HEK293 (cell line): ENCODE measurements around the gene ALDH3A1.

Experiments used
- ZBTB8A ChIP-seq: fragments of 450-650 bp; formaldehyde crosslinking; IDR thresholded peaks from 2 replicates; pipeline ENCODE4 v1.5.1; 2016; ENCODE audit warnings: missing biosample characterization, missing genetic modification characterization
- TF ChIP-seq, protein P1 (sequence below): fragments of 450-650 bp; formaldehyde crosslinking; IDR thresholded peaks from 2 replicates; pipeline ENCODE4 v1.5.1; 2016; ENCODE audit warnings: missing biosample characterization, missing genetic modification characterization
- TF ChIP-seq, protein P2 (sequence below): fragments of 450-650 bp; formaldehyde crosslinking; IDR thresholded peaks from 2 replicates; pipeline ENCODE4 v1.5.1; 2016; ENCODE audit warnings: missing biosample characterization, missing genetic modification characterization, borderline replicate concordance
- TF ChIP-seq, protein P3 (sequence below): sonication (generic); formaldehyde crosslinking; IDR thresholded peaks from 2 replicates; pipeline ENCODE4 v1.8.1; 2022; ENCODE audit warnings: mild to moderate bottlenecking, moderate library complexity, missing genetic modification reagents
- TF ChIP-seq, protein P4 (sequence below): fragments of 450-650 bp; formaldehyde crosslinking; IDR thresholded peaks from 2 replicates; pipeline ENCODE4 v1.5.1; 2016; ENCODE audit warnings: missing biosample characterization, missing genetic modification characterization

DNA sequence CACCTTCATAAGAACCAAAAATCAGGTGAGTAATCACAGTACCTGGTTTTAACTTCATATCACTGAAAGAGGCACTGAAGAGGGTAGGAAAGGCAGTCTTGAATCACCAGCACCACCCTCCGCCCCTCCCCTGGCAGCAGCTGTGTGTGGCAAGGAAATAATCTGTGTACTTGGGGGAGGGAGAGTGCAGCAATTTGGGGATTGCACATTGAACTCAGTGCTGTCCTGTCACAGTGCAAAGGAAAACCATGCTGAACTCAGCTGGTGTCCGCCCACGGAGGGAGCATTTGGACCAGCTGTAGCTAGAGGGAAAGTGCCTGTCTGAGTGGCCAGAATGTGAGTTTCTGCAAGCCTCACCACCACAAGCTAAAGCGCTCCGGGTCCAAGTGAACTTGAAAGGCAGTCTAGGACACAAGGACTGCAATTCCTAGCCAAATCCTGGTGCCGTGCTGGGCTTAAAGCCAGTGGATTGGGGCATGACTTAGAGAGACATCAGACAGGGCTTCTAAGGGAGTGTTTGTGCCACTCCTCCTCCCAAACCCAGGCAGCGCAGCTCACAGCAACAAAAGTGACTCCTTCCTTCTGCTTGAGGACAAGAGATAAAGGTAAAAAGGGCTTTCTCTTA is 39.7 kb upstream of the ALDH3A1 start:
- no peak for TF ChIP-seq ZBTB8A (tag by site-specific recombination)
- TF ChIP-seq, protein P1, sequence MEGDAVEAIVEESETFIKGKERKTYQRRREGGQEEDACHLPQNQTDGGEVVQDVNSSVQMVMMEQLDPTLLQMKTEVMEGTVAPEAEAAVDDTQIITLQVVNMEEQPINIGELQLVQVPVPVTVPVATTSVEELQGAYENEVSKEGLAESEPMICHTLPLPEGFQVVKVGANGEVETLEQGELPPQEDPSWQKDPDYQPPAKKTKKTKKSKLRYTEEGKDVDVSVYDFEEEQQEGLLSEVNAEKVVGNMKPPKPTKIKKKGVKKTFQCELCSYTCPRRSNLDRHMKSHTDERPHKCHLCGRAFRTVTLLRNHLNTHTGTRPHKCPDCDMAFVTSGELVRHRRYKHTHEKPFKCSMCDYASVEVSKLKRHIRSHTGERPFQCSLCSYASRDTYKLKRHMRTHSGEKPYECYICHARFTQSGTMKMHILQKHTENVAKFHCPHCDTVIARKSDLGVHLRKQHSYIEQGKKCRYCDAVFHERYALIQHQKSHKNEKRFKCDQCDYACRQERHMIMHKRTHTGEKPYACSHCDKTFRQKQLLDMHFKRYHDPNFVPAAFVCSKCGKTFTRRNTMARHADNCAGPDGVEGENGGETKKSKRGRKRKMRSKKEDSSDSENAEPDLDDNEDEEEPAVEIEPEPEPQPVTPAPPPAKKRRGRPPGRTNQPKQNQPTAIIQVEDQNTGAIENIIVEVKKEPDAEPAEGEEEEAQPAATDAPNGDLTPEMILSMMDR (tag by site-specific recombination) = no peak
- TF ChIP-seq, protein P2, sequence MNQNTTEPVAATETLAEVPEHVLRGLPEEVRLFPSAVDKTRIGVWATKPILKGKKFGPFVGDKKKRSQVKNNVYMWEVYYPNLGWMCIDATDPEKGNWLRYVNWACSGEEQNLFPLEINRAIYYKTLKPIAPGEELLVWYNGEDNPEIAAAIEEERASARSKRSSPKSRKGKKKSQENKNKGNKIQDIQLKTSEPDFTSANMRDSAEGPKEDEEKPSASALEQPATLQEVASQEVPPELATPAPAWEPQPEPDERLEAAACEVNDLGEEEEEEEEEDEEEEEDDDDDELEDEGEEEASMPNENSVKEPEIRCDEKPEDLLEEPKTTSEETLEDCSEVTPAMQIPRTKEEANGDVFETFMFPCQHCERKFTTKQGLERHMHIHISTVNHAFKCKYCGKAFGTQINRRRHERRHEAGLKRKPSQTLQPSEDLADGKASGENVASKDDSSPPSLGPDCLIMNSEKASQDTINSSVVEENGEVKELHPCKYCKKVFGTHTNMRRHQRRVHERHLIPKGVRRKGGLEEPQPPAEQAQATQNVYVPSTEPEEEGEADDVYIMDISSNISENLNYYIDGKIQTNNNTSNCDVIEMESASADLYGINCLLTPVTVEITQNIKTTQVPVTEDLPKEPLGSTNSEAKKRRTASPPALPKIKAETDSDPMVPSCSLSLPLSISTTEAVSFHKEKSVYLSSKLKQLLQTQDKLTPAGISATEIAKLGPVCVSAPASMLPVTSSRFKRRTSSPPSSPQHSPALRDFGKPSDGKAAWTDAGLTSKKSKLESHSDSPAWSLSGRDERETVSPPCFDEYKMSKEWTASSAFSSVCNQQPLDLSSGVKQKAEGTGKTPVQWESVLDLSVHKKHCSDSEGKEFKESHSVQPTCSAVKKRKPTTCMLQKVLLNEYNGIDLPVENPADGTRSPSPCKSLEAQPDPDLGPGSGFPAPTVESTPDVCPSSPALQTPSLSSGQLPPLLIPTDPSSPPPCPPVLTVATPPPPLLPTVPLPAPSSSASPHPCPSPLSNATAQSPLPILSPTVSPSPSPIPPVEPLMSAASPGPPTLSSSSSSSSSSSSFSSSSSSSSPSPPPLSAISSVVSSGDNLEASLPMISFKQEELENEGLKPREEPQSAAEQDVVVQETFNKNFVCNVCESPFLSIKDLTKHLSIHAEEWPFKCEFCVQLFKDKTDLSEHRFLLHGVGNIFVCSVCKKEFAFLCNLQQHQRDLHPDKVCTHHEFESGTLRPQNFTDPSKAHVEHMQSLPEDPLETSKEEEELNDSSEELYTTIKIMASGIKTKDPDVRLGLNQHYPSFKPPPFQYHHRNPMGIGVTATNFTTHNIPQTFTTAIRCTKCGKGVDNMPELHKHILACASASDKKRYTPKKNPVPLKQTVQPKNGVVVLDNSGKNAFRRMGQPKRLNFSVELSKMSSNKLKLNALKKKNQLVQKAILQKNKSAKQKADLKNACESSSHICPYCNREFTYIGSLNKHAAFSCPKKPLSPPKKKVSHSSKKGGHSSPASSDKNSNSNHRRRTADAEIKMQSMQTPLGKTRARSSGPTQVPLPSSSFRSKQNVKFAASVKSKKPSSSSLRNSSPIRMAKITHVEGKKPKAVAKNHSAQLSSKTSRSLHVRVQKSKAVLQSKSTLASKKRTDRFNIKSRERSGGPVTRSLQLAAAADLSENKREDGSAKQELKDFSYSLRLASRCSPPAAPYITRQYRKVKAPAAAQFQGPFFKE (tag by site-specific recombination) = no peak
- TF ChIP-seq, protein P3, sequence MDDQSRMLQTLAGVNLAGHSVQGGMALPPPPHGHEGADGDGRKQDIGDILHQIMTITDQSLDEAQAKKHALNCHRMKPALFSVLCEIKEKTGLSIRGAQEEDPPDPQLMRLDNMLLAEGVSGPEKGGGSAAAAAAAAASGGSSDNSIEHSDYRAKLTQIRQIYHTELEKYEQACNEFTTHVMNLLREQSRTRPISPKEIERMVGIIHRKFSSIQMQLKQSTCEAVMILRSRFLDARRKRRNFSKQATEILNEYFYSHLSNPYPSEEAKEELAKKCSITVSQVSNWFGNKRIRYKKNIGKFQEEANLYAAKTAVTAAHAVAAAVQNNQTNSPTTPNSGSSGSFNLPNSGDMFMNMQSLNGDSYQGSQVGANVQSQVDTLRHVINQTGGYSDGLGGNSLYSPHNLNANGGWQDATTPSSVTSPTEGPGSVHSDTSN (CRISPR knock-in tag) = no peak
- TF ChIP-seq, protein P4, sequence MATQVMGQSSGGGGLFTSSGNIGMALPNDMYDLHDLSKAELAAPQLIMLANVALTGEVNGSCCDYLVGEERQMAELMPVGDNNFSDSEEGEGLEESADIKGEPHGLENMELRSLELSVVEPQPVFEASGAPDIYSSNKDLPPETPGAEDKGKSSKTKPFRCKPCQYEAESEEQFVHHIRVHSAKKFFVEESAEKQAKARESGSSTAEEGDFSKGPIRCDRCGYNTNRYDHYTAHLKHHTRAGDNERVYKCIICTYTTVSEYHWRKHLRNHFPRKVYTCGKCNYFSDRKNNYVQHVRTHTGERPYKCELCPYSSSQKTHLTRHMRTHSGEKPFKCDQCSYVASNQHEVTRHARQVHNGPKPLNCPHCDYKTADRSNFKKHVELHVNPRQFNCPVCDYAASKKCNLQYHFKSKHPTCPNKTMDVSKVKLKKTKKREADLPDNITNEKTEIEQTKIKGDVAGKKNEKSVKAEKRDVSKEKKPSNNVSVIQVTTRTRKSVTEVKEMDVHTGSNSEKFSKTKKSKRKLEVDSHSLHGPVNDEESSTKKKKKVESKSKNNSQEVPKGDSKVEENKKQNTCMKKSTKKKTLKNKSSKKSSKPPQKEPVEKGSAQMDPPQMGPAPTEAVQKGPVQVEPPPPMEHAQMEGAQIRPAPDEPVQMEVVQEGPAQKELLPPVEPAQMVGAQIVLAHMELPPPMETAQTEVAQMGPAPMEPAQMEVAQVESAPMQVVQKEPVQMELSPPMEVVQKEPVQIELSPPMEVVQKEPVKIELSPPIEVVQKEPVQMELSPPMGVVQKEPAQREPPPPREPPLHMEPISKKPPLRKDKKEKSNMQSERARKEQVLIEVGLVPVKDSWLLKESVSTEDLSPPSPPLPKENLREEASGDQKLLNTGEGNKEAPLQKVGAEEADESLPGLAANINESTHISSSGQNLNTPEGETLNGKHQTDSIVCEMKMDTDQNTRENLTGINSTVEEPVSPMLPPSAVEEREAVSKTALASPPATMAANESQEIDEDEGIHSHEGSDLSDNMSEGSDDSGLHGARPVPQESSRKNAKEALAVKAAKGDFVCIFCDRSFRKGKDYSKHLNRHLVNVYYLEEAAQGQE (tag by site-specific recombination) = no peak
